NCI-H345 treated with DMSO at 0.1 percent for 48 hours (cell line): Measurements from ENCODE around the gene LMAN2.
"Not testable (repeated sequence)": the region's sequence is repeated elsewhere in the genome, so short reads cannot be mapped to it uniquely, and the experiment has no call there.

Source experiments
- DNase-seq: peaks from one replicate; lab custom pipeline; 2025; ENCODE audit not compliant: unreplicated experiment; lab: John Stamatoyannopoulos, UW

Gene LMAN2

DNA sequence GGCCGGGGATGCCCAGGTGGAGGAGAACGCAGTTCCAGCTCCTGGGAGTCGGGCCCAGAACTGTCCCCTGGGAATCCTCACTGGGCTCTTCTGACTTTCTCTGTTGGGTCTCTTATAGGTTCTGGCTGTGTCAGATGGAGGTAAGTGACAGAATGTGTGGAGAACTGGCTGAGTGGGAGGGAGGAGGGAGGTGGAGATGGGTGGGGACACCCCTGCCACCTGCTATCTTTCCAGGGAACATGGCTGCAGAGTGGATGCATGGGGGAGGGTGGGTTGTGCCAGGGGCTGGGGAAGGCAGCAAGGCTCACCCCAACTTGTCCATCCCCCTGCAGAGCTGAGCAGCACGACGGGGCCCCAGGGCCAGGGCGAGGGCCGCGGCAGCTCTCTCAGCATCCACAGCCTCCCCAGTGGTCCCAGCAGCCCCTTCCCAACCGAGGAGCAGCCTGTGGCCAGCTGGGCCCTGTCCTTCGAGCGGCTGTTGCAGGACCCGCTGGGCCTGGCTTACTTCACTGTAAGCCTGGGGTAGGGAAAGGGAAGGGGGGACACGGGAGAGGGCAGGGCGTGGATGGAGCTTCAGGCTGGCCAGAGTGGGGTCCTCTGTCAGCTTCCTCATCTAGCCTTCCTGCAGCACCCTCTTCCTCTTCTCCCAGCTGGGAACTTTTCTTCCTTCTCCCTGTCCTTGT, 14.5 kb upstream of the LMAN2 start:
- no peak for DNase-seq

DNA sequence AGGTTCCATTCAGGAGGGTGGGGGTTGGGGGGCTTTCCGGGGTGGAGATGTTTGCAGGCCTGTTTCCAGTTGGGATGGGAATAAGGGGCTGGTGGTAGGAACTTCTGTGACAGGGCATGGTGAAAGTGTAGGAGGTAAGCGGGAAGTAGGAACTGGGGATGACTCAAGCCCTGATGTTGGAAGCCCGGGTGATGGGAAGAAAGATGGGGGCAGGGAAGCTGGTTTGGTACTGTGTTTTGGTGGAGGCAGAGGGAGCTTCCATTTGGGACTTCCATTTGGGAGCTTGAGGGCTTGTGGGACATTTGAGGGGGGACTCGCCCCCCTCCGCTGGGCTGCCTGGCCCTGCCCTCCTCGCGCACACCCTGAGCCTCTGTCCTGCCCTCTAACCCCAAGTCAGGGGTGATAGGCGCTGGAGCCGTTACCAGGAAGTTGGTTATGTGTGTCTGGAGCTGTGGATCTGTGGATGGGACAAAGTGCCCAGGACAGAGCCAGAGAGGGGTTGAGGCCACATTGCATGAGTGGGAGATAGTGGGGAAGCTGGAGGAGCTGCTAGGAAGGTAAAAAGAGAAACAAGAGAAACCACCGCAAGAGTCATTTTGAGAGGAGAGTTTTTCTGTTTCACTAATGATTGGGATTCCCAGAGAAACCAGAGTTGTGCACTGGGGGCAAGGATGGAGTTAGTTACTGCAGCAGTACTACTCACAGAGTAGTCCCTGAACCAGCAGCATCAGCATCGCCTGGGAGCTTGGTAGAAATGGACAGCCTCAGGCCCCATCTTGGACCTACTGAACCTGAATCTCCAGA, 12.9 kb upstream of the LMAN2 start:
- DNase-seq: no peak

DNA sequence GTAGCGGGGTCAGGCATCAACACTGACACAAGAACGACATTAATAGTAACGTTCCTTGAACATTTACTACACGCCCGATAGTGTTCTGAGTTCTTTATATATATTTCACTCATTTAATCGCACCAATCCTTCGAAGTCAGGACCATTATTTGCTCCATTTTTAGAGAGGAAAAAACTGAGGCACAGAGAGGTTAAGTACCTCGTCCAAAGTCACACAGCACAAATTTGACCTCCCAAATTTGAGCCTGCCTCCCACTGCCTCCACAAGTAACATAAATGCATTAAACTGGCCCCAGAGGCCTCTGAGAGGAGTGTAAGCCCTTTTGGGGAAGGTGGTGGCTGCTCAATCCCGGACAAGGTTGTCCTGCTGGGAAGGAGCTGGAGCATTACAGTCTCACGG, 12.1 kb upstream of the LMAN2 start:
- DNase-seq: no peak

DNA sequence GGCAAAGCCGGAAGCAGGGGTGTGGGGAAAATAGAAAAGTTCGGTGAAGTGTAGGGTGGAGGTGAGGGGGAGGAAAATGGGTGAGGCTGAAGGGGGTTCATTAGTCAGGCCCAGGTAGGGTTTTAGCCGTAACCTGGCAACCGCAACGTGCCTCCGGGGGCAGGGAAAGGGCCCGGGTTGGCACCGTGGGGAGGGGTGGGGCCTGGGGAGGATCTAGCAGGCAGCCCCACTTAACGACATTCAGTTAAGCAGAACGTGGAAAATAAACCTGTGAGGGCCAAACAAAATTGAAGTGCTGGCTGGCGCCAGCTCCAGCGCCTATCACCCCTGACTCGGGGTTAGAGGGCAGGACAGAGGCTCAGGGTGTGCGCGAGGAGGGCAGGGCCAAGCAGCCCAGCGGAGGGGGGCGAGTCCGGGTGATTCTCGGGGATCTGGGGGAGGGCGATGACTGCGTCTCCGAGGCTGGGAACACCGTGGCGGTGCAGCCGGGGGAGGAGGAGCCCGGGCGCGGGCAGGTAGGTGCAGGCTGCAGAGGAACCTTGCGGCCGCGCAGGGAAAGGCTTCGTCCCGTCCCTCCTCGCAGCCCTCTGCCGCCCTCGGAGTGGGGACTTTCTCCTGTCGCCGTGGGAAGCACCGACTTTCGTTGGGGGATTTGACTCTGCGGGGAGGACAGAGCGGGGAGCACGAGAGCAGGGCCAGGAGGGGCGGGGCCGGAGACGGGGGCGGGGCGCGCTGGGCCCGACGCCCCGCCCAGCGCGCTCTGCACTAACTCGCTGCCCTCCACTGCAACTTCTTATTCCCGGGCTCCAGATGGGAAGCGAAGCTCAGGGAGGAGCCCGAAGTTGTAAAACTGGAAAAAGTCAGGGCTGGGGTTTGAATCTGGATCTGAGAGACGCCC, 11.4 kb upstream of the LMAN2 start:
- DNase-seq: peak; percentile 58

DNA sequence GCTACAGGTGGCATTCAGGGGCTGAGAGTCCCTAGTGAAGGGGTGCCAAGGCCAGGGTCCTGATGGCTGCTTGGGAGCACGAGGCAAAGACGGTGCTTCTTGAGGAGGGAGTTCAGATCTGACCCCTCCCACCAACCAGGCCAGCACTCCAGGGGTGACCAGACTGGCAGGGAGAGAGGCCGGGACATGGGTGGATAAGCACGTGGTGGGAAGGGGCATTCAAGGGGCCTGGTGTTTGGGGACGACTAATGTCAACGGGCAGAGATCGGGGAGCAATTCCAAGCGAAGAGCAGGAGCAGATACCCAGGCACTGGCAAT, 10.8 kb upstream of the LMAN2 start:
- no peak for DNase-seq

DNA sequence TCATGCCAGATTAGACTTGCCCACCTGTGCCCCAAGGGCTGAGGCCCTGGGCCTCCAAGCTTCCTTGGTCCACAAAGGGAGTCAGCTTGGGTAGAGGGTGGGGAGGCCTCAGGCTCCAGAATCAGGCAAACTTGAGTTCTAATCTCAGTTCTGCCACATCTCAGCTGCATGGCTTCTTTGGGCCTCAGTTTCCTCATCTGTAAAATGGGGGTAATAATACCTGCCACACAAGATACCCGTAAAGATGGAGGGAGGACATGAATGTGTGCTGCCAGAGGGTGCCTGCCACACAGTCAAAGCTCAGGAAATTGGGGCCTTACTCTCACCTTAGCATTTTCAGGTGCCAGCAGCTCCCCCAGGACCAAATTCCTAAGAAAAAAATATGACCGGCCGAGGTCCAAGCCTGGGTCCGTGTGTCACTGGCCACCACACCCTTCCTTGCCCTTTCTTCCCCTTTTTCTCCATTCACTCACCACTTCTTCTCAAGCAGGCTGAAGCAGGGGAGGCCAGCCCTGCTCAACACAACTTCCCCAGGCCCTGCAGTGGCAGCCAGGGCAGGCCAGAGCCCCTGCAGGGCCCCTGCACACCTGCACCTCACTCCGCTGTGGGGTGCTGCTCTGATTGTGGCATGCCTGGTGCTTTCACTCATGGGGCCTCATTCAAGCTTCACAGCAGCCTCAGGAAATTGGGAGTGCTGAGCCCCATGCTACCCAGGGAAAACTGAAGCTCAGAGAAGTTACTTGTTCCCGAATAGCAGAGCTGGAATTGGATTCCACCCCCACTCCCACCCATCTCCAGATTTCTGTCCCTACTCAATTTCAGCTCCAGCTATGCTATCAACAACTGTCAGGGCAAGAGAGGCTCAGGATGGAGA, 10.2 kb upstream of the LMAN2 start:
- DNase-seq: no peak

DNA sequence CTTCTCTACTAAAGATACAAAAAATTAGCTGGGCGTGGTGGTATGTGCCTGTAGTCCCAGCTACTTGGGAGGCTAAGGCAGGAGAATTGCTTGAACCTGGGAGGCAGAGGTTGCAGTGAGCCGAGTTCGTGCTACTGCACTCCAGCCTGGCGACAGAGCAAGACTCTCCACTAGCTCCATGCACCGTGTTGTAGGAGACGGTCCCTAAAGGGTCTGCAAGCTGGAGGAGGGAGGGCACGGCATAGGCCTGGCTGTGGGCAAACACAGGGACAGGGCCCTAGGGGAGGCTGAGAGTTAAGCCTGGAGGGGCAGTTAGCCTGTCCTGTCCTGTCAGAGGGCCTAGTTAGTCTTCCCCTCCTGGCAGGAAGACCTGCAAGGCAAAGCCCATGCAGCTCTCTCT, 9.3 kb upstream of the LMAN2 start:
- not testable (repeated sequence) for DNase-seq

DNA sequence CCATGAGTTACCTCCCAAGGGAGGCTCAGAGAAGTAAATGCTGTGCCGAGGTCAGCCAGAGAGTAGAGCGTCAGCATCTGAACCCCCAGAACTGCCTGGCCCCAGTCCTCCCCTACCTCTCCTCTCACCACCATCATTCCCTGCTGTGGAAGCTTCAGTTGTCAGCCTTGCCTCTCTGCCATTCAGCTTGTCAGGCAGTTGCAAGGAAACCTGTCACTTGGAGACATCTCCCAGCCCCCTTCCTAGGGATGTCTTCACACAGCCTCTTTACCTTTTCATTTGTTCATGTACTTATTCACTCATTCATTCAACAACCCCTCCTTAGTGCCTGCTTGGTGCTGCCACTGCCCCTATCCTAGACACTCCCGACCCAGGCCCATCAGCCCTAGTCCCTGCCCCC, 8.4 kb upstream of the LMAN2 start:
- DNase-seq: no peak

DNA sequence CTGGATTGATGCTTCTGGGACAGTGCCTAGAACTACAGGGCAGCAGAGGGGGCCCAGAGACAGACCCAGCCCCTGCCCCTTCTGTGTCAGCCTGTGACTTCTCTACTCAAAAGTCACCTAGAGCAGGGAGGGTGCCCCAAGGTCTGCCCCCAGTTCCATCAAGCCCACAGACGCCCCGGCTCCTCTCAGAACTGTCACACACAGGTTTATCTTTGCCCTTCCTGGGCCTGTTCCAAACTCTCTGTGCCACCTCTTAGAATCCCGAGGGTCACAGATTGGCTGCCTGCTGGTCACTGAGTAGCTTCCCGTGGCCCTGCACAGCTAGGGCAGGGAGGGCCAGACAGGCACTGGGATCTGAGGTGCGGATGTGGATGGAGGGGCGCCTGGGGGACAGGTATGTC, 8.0 kb upstream of the LMAN2 start:
- no peak for DNase-seq

DNA sequence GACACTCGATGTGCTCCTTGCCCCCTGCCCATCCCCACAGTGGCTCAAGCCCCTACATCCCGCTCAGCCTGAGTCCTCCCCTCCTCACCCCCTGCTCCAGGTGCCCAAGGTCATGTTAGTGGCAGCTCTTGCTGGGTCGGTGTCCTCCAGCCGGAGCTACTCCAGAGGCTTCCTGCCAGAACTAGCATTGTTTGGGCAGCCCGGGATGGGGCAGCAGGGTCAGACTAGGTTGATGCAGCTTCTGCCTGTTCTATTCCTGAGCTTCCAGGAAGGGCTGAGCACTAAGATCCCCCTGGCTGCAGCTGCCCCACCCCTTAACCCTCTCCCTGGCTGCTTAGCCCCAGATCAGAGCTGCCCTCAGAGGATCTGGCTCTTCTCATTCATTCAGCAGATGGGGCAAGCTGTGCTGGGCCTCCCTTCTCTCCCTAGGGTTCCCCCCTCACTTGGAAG, 6.9 kb upstream of the LMAN2 start:
- DNase-seq: no peak

DNA sequence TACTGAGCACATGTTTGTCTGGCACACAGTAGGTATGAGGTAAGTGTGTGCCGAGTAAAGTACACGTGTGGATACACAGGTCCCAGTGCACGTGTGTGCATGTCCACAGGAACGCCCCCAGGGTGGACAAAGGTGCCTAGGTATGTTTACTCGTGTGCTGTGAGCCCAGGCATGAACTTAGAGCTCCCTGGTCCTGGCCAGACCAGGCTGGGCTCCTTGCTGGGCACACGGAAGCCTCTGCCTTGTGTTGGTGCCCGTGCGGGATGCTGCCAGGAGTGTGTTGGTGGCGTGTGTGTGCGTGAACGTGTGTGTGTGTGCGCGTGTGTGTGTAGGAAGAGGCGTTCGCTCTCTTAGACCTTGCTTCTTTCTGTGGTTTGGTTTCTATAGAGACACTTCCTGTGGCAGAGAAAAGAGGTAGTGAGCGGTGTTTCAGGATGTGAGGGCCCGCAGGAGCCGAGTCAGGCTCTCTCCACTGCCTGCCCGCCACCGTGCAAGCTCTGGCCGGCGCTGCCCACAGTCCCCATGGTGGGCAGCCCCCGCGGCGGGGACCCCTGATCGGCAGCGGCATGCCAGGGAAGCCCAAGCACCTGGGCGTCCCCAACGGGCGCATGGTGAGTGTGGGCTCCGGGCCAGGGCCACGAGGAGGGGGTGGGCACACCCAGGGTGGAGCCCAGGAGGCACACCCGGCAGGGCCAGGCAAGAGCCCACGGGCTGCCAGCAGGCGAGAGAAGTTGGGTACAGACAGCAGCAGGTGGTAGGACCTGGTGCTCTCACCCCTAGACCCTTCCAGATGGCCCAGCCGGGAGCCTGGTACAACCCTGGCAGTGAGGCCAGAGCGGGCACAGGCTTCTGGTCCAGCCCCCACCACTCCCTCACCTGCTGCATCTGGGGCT, 6.2 kb upstream of the LMAN2 start, which contains the start of gene RGS14:
Gene RGS14 (plus strand): TSS at position 466 of the 893 bp plus-strand sequence. CDS start 101 bp downstream, at position 567.
- peak; percentile 16 for DNase-seq

DNA sequence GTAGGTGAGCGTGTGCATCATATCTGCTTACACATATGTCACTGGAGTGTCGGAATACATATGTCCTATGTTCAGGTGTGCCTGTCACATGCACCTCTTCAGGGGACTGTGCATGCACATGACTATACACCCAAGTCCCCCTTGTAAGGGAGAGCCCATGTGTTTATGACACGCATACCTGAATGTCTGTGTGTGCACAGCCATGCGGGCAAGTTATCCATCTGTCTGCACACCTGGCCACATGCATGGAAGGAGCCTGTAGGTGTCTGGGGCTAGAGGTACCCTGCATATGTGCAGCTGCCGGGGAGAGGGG, 5.6 kb upstream of the LMAN2 start:
- no peak for DNase-seq

DNA sequence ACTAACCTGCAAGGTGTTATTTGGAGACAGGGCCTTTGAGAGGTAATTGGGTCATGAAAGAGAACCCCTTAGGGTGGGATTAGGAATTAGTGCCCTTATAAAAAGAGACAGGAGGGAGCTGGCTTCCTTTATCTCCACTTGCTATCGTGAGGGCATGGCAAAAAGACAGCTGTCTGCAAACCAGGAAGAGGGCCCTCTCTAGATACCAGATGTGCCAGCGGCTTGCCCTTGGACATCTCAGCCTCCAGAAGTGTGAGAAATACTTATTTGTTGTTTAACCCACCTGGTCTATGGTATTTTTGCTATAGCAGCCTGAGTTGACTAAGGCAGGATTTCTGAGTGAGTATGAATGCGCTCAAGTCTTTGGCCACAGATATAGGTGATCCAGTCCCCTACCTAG, 5.3 kb upstream of the LMAN2 start:
- no peak for DNase-seq

DNA sequence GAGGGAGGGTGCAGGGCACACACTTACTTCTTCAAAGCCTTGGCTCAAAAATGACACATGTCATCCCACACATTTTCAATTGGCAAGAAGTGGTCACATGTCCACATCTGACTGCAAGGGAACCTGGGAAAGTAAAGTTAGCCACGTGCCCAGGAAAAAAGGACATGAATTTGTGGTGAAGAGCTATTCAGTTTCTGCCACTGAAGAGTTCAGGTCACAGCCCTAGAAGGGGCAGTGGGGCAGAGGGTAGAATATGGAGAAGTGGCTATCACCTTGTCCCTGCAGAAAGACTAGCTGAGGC, 4.3 kb upstream of the LMAN2 start:
- DNase-seq: no peak

DNA sequence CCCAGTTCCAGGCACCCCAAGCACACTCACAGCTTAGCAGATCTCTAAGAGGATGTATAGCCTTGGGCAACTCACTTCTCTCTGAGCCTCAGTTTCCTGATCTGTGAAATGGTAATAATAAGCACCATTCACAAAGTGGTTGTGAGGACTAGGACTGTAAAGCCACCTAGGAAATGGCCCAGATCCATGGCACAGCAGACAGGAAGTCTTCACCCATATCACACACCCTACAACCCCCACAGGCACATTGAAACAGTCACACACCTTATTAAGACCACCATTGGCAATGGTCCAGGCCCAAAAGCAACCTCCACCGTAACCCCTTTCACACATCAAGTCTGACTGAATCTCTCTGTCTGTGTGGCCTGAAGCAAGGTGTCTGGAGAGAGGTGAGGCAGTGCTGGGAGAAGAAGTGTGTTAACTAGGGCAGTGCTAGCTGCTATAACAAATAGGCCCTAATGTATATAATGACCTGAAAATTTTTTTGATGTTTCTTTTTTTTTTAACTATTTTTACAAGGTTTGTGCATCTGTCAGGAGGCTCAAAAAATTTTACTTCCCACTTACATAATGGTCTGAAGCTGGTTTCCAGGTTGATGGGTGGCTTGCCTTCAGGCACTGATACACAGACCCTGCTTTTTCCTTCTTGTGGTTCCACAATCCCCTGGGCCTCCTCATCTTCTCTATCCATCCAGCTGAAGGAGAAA, 3.8 kb upstream of the LMAN2 start:
- DNase-seq: no peak

DNA sequence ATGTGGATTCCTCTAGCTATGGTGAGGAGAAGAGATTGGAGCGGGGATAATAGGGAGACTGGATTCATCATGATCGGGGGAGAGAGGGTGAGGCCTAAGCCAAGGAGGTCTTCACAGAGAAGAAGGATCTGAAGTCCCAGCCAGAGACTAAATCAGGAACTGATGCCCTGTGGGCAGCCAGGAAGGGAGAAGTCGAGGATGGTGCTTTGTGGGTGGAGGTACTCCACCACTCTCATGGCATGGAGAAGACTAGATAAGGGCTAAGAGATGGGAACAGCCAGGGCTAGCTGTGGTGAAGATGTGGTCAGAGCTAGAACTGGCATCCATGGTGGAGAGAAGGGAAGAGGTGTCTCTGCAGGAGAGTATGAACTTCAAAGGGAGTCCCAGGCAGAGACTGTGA, 3.2 kb upstream of the LMAN2 start:
- no peak for DNase-seq

DNA sequence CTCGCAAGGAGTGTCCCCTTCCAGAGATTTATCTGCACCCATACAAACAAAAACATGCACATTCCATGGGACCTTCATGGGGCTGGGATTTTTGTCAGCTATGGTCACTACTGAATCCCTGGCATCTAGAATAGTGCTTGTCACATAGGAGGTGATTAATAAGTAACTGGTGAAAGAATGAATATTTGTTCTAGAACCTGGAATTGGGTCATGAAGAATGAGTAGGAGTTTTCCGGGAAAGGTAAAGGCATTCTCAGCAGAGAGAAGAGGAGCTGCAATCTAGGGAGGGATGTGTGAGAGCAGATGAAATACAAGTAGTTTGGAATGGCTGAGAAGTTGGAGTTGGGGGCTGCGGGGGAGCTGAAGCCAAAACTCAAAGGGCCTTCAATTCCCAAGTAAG, 2.8 kb upstream of the LMAN2 start:
- no peak for DNase-seq

DNA sequence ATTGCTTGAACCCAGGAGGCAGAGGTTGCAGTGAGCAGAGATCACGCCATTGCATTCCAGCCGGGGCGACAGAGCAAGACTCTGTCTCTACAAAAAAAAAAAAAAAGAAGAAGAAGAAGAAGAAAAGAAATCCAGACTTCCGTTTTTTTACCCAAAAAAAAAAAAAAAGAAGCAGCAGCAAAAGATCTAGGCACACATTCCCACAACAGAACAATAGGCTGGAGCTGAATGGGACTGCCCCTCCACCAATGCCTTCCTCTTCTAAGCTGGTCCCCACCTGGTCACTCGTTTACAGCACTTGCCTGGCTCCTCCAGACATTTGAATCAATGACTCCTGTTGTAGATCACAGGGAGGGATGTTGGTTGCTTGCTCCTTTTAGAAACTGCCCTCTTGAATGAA, 1.6 kb upstream of the LMAN2 start:
- DNase-seq: no peak

DNA sequence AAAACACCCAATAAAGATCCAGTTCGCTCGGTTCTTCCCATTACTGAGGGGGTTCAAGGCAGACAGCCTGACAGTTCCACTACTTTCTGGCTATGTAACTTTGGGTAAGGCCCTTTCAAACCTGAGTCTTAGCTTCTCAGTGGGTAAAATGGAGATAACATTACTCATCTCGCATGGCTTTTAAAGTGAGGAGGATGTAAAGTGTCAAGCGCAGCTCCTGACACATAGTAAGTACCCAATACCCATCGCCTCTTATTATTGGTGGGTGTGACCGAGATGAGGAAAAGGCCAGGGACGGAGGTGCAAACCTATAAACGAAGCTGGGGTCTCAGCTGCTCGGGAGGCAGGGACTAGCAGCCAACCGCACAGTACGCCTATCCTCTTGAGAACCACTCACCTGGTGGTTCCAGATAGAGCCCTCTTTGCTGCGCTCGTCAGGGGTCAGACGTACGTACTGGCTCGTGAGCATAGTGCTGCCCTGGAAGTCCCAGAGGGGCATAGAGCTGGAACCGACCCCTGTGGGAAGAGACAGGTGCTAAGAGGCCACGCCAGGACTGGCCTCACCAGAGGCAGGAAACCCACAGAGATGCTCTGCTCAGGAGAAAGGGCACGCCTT, 584 bp downstream of the LMAN2 start:
- DNase-seq: no peak
